ENCODE measurements around the gene IGSF21. TPM values are rescaled to one million over a fixed set of nuclear protein-coding genes. Genes with fewer than 3 reads are reported as not detected.

IGSF21 gene
- total and polyA plus RNA-seq, 2 of the 4 experiments (the other 2 are of a cell fraction), result not detected

DNA sequence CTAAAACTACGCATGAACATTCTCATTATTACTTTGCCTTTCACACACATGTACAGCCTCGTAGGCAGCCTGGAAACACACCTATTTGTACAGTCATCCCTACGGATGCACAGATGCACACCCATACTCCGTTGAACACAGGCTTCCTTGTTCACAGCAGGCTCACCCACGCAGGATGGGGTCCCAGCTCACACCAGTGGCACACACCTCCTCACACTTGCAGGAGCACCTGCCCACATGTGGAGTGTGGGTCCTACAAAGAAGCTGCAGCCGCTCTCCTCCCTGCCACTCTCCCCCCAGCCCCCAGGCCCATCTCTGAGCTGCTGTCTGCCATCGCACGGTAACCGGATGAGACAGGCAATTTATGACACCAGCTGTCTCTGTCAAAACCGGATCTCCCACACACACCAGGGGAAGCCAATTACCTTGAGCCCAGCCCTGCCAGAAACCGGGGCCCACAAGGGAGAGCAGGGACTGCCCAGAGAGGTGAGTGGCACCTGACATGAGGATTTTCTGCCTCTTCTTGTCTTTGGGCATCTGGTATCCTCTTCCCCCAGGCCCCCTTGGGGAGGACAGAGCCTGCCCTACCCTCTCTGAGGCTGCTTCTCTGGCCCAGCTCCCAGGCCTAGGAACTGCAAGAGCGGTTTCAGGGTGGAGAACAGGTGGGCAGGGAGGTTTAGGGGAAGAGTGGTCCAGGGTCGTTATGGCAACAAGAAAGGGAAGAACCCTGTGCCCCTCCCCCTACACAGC, 175.4 kb downstream of the IGSF21 start:
- no peak overlapping the region for H2AK9ac ChIP-seq (replicated peaks; ENCODE audit: low read depth, low read length, poor library complexity)
- POLR2A ChIA-PET (ENCODE audit: unreplicated experiment), result no interaction called here
- no peak overlapping the region for H4K5ac ChIP-seq (ENCODE audit: low read depth, low read length)

More for the DNA sequence above, 175.4 kb downstream of the IGSF21 start:
- no peak overlapping the region for H2AK5ac ChIP-seq (ENCODE audit: low read depth, low read length)
- H3K23ac ChIP-seq (ENCODE audit: low read depth, low read length), result no peak overlapping the region
- H2BK5ac ChIP-seq (ENCODE audit: low read depth, low read length, poor library complexity, severe bottlenecking), result no peak overlapping the region
- H3K14ac ChIP-seq (replicated peaks; ENCODE audit: low read depth, low read length), result no peak overlapping the region
- WGBS, 2 experiments (ENCODE audit: extremely low coverage in 2 of 2, insufficient read length in 1 of 2), result 63% methylated on average over 5 of the region's 13 CpGs; no CpG with 5 or more reads in 1 of the 2 experiments
- H3K9ac ChIP-seq (ENCODE audit: low read depth, low read length), result no peak overlapping the region
- H3K18ac ChIP-seq (ENCODE audit: low read depth, low read length), result no peak overlapping the region
- no peaks in the 10 kb centered on the region for H3K4me1 ChIP-seq (ENCODE audit: control insufficient read depth, insufficient read depth, low read length)
- no peaks in the 10 kb centered on the region for H4K20me1 ChIP-seq (ENCODE audit: insufficient read depth, low read length)
- no TSS peak for BruUV-seq (replicated peaks)
- H3K9me3 ChIP-seq (ENCODE audit: control insufficient read depth, insufficient read depth, low read length), result peaks cover 22% of the 10 kb centered on the region
- no peaks in the 10 kb centered on the region for H3K79me1 ChIP-seq (ENCODE audit: low read depth in 1 of 2, low read length in 2 of 2)
- intact Hi-C loops (cut with micrococcal nuclease) (no loop called here), in situ Hi-C loops (cut with MboI; ENCODE audit: low sequenced_read_pairs) (no loop called here), dilution Hi-C loops (cut with HindIII; ENCODE audit: low sequenced_read_pairs, unreplicated experiment) (no loop called here)
- no peak for DNase-seq
- no peak overlapping the region for H3K56ac ChIP-seq (ENCODE audit: extremely low read depth, insufficient read depth, low read length)
- H2BK20ac ChIP-seq (ENCODE audit: low read depth, low read length), result no peak overlapping the region
- no peak overlapping the region for H3K4me3 ChIP-seq (ENCODE audit: insufficient read depth, low read depth, low read length)
- no peaks in the 10 kb centered on the region for H3K27me3 ChIP-seq (ENCODE audit: control insufficient read depth, insufficient read depth, low read length)
- TF ChIP-seq CTCF (conservative IDR thresholded peaks at IDR 0.05; ENCODE audit: low read depth, low read length), result no peak
- no peak for TF ChIP-seq FOS (IDR thresholded peaks at IDR 0.05; ENCODE audit: low read depth, low read length)
- TF ChIP-seq CHD1 (IDR thresholded peaks at IDR 0.05; ENCODE audit: low read depth, low read length), result no peak
- no peak for TF ChIP-seq ELK1 (IDR thresholded peaks at IDR 0.05; ENCODE audit: borderline replicate concordance, low read depth, low read length)
- TF ChIP-seq MAZ (IDR thresholded peaks at IDR 0.05; ENCODE audit: borderline replicate concordance, low read depth, low read length), result no peak
- TF ChIP-seq MAFK (IDR thresholded peaks at IDR 0.05; ENCODE audit: low read depth, low read length), result no peak
- TF ChIP-seq RCOR1 (IDR thresholded peaks at IDR 0.05; ENCODE audit: insufficient replicate concordance, low read length), result no peak
- H2BK120ac ChIP-seq (ENCODE audit: low read depth, low read length), result no peak overlapping the region
- CTCF ChIA-PET, result no interaction called here
- no peak overlapping the region for H3K4me2 ChIP-seq (ENCODE audit: low read depth, low read length)
- no peak overlapping the region for H2AFZ ChIP-seq (replicated peaks; ENCODE audit: low read length, poor library complexity)
- no peak for ATAC-seq (ENCODE audit: low read depth)
- no peaks in the 10 kb centered on the region for H3K36me3 ChIP-seq (ENCODE audit: control insufficient read depth, insufficient read depth, low read length)
- no peaks in the 10 kb centered on the region for H3K9me1 ChIP-seq (ENCODE audit: insufficient read depth, low read length)
- no peak overlapping the region for H2BK15ac ChIP-seq (ENCODE audit: low read depth, low read length)
- H3K4ac ChIP-seq (ENCODE audit: low read depth, low read length), result no peak overlapping the region
- no peak overlapping the region for H4K8ac ChIP-seq (ENCODE audit: low read depth in 2 of 2, low read length in 2 of 2)
- no peak overlapping the region for H3K27ac ChIP-seq (ENCODE audit: insufficient read depth, low read length)
- H4K91ac ChIP-seq (ENCODE audit: insufficient read depth, low read depth, low read length), result no peak overlapping the region

Data from IMR-90 (cell line).